ENCODE results near the gene THADA.

The THADA gene

GRCh38 chr2:43572244-43572643, 23.6 kb downstream of the THADA start:
- Histone ChIP-seq H3K4me3 (replicated peaks; ENCODE audit: insufficient read depth, low read length) (no peak overlapping the region), H3K27ac (replicated peaks) (no peak overlapping the region), H3K27me3 (ENCODE audit: insufficient read depth, poor library complexity, severe bottlenecking) (no peaks in the 10 kb centered on the region)
- no peak for TF ChIP-seq SPI1 (IDR thresholded peaks at IDR 0.05; ENCODE audit: borderline replicate concordance, low read depth)
- TF ChIP-seq, protein P1, sequence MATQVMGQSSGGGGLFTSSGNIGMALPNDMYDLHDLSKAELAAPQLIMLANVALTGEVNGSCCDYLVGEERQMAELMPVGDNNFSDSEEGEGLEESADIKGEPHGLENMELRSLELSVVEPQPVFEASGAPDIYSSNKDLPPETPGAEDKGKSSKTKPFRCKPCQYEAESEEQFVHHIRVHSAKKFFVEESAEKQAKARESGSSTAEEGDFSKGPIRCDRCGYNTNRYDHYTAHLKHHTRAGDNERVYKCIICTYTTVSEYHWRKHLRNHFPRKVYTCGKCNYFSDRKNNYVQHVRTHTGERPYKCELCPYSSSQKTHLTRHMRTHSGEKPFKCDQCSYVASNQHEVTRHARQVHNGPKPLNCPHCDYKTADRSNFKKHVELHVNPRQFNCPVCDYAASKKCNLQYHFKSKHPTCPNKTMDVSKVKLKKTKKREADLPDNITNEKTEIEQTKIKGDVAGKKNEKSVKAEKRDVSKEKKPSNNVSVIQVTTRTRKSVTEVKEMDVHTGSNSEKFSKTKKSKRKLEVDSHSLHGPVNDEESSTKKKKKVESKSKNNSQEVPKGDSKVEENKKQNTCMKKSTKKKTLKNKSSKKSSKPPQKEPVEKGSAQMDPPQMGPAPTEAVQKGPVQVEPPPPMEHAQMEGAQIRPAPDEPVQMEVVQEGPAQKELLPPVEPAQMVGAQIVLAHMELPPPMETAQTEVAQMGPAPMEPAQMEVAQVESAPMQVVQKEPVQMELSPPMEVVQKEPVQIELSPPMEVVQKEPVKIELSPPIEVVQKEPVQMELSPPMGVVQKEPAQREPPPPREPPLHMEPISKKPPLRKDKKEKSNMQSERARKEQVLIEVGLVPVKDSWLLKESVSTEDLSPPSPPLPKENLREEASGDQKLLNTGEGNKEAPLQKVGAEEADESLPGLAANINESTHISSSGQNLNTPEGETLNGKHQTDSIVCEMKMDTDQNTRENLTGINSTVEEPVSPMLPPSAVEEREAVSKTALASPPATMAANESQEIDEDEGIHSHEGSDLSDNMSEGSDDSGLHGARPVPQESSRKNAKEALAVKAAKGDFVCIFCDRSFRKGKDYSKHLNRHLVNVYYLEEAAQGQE (IDR thresholded peaks at IDR 0.05; ENCODE audit: insufficient replicate concordance, low read depth), result no peak
- TF ChIP-seq GABPA (IDR thresholded peaks at IDR 0.05; ENCODE audit: low read depth), result no peak
- TF ChIP-seq POLR2AphosphoS5 (IDR thresholded peaks at IDR 0.05; ENCODE audit: low read depth), result no peak
- TF ChIP-seq, protein P2, sequence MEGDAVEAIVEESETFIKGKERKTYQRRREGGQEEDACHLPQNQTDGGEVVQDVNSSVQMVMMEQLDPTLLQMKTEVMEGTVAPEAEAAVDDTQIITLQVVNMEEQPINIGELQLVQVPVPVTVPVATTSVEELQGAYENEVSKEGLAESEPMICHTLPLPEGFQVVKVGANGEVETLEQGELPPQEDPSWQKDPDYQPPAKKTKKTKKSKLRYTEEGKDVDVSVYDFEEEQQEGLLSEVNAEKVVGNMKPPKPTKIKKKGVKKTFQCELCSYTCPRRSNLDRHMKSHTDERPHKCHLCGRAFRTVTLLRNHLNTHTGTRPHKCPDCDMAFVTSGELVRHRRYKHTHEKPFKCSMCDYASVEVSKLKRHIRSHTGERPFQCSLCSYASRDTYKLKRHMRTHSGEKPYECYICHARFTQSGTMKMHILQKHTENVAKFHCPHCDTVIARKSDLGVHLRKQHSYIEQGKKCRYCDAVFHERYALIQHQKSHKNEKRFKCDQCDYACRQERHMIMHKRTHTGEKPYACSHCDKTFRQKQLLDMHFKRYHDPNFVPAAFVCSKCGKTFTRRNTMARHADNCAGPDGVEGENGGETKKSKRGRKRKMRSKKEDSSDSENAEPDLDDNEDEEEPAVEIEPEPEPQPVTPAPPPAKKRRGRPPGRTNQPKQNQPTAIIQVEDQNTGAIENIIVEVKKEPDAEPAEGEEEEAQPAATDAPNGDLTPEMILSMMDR (IDR thresholded peaks at IDR 0.05; ENCODE audit: insufficient read depth, low read length), result no peak
- DNase-seq (ENCODE audit: low read depth in 1 of 2, low spot score in 1 of 2), result no peak

- no peak for TF ChIP-seq GABPA (IDR thresholded peaks at IDR 0.05; ENCODE audit: low read depth)
- Histone ChIP-seq H3K4me3 (replicated peaks; ENCODE audit: insufficient read depth, low read length) (no peak overlapping the region), H3K27me3 (ENCODE audit: insufficient read depth, poor library complexity, severe bottlenecking) (no peaks in the 10 kb centered on the region), H3K27ac (replicated peaks) (no peak overlapping the region)
- DNase-seq (ENCODE audit: low read depth in 1 of 2, low spot score in 1 of 2), result no peak
These were observed 25.9 kb downstream of the THADA start for GRCh38 chr2:43569921-43570320.

- Histone ChIP-seq H3K27me3 (ENCODE audit: insufficient read depth, poor library complexity, severe bottlenecking) (no peaks in the 10 kb centered on the region), H3K27ac (replicated peaks) (no peak overlapping the region), H3K4me3 (replicated peaks; ENCODE audit: insufficient read depth, low read length) (no peak overlapping the region)
- no peak for DNase-seq (ENCODE audit: low read depth in 1 of 2, low spot score in 1 of 2)
- TF ChIP-seq GABPA (IDR thresholded peaks at IDR 0.05; ENCODE audit: low read depth) (no peak), POLR2AphosphoS5 (IDR thresholded peaks at IDR 0.05; ENCODE audit: low read depth) (no peak), SPI1 (IDR thresholded peaks at IDR 0.05; ENCODE audit: borderline replicate concordance, low read depth) (no peak)
- TF ChIP-seq, protein P1 (IDR thresholded peaks at IDR 0.05; ENCODE audit: insufficient replicate concordance, low read depth), result no peak
- TF ChIP-seq, protein P2 (IDR thresholded peaks at IDR 0.05; ENCODE audit: insufficient read depth, low read length), result no peak
These were observed 27.6 kb downstream of the THADA start for GRCh38 chr2:43568228-43568627.

DNA sequence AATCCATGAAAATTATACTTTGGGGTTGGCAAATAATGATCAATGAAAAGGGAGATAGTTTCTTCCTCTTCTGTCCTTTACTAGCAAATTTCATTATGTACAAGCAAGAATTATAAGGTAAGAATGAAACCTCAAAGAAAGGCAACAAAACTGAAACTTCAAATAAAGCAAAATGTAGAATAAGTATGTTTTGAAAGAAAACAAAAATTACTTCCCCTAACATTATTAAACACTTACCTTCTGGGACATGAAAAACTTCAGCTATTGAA, 29.4 kb downstream of the THADA start:
- TF ChIP-seq, protein P1 (IDR thresholded peaks at IDR 0.05; ENCODE audit: insufficient replicate concordance, low read depth), result no peak
- TF ChIP-seq POLR2AphosphoS5 (IDR thresholded peaks at IDR 0.05; ENCODE audit: low read depth) (no peak), GABPA (IDR thresholded peaks at IDR 0.05; ENCODE audit: low read depth) (no peak), SPI1 (IDR thresholded peaks at IDR 0.05; ENCODE audit: borderline replicate concordance, low read depth) (no peak)
- TF ChIP-seq, protein P2 (IDR thresholded peaks at IDR 0.05; ENCODE audit: insufficient read depth, low read length), result no peak
- Histone ChIP-seq H3K4me3 (replicated peaks; ENCODE audit: insufficient read depth, low read length) (no peak overlapping the region), H3K27ac (replicated peaks) (no peak overlapping the region), H3K27me3 (ENCODE audit: insufficient read depth, poor library complexity, severe bottlenecking) (no peaks in the 10 kb centered on the region)
- no peak for DNase-seq (ENCODE audit: low read depth in 1 of 2, low spot score in 1 of 2)

Measured in HL-60 (cell line).